ENCODE data around the gene GABBR2.

GABBR2 gene

DNA sequence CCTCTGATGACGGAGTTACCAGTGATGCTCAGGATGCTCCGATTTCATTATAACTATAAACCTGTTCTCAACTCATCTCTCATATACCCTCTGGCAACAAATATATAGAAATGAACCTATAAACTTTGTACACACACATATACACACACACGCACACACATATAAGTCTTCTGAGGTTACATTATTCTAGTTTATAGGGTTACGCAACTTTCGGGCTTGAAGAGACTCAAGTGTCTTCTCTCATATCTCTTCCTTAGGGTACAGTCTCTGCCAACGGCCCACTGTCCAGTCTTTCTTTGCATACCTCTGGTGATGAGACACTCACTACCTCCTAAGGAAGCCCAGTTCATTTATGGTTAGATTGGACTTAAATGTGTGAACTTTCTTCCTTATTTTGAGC is 383.9 kb downstream of the GABBR2 start:
- TF ChIP-seq, protein P1, sequence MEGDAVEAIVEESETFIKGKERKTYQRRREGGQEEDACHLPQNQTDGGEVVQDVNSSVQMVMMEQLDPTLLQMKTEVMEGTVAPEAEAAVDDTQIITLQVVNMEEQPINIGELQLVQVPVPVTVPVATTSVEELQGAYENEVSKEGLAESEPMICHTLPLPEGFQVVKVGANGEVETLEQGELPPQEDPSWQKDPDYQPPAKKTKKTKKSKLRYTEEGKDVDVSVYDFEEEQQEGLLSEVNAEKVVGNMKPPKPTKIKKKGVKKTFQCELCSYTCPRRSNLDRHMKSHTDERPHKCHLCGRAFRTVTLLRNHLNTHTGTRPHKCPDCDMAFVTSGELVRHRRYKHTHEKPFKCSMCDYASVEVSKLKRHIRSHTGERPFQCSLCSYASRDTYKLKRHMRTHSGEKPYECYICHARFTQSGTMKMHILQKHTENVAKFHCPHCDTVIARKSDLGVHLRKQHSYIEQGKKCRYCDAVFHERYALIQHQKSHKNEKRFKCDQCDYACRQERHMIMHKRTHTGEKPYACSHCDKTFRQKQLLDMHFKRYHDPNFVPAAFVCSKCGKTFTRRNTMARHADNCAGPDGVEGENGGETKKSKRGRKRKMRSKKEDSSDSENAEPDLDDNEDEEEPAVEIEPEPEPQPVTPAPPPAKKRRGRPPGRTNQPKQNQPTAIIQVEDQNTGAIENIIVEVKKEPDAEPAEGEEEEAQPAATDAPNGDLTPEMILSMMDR (conservative IDR thresholded peaks at IDR 0.05; ENCODE audit: control insufficient read depth, insufficient read depth, low read depth, low read length): no peak
- DNase-seq (ENCODE audit: low read depth): no peak
- no peak overlapping the region for H3K4me3 ChIP-seq (ENCODE audit: control insufficient read depth, low read depth, low read length)

- TF ChIP-seq, protein P1 (conservative IDR thresholded peaks at IDR 0.05; ENCODE audit: control insufficient read depth, insufficient read depth, low read depth, low read length): no peak
- DNase-seq (ENCODE audit: low read depth): no peak
- H3K4me3 ChIP-seq (ENCODE audit: control insufficient read depth, low read depth, low read length): no peak overlapping the region
Measured at GRCh38 chr9:98323831-98324135, 385.0 kb downstream of the GABBR2 start.

GRCh38 chr9:98323051-98323830 is 385.5 kb downstream of the GABBR2 start:
- no peak for DNase-seq (ENCODE audit: low read depth)
- H3K4me3 ChIP-seq (ENCODE audit: control insufficient read depth, low read depth, low read length): no peak overlapping the region
- TF ChIP-seq, protein P1 (conservative IDR thresholded peaks at IDR 0.05; ENCODE audit: control insufficient read depth, insufficient read depth, low read depth, low read length): no peak

GRCh38 chr9:98321269-98321668 is 387.5 kb downstream of the GABBR2 start:
- no peak for DNase-seq (ENCODE audit: low read depth)

GRCh38 chr9:98318834-98319478 is 389.8 kb downstream of the GABBR2 start:
- DNase-seq (ENCODE audit: low read depth): peak; percentile 91

More at GRCh38 chr9:98321269-98321668, 387.5 kb downstream of the GABBR2 start:
- TF ChIP-seq, protein P1 (conservative IDR thresholded peaks at IDR 0.05; ENCODE audit: control insufficient read depth, insufficient read depth, low read depth, low read length): no peak
- no peak overlapping the region for H3K4me3 ChIP-seq (ENCODE audit: control insufficient read depth, low read depth, low read length)

GRCh38 chr9:98318041-98318790 is 390.5 kb downstream of the GABBR2 start:
- no peak for DNase-seq (ENCODE audit: low read depth)
- TF ChIP-seq, protein P1 (conservative IDR thresholded peaks at IDR 0.05; ENCODE audit: control insufficient read depth, insufficient read depth, low read depth, low read length): no peak
- no peak overlapping the region for H3K4me3 ChIP-seq (ENCODE audit: control insufficient read depth, low read depth, low read length)

More at GRCh38 chr9:98318834-98319478, 389.8 kb downstream of the GABBR2 start:
- TF ChIP-seq, protein P1 (conservative IDR thresholded peaks at IDR 0.05; ENCODE audit: control insufficient read depth, insufficient read depth, low read depth, low read length): no peak
- no peak overlapping the region for H3K4me3 ChIP-seq (ENCODE audit: control insufficient read depth, low read depth, low read length)

Measured in fibroblast of mammary gland (primary cell).